ENCODE measurements around the gene IQCK.

DNA sequence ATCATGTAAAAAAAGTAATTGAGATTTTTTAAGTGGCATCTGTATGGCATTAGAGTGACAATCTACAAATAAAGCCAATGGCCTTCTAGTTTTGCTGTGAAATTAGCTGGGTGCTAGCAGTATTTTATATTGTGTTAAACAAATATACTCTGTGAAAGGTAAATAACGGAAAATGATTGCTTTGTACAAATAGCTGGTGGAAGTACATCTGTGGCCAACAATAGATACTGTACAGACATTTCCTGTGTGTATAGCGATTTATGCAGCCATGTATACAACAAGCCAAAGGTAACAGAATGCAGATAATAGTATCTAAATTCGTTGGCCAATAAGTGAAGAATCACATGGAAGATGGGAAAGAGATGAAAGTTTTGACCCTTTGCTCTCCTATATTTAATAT is 26.6 kb downstream of the IQCK start:
- TF ChIP-seq, protein P1, sequence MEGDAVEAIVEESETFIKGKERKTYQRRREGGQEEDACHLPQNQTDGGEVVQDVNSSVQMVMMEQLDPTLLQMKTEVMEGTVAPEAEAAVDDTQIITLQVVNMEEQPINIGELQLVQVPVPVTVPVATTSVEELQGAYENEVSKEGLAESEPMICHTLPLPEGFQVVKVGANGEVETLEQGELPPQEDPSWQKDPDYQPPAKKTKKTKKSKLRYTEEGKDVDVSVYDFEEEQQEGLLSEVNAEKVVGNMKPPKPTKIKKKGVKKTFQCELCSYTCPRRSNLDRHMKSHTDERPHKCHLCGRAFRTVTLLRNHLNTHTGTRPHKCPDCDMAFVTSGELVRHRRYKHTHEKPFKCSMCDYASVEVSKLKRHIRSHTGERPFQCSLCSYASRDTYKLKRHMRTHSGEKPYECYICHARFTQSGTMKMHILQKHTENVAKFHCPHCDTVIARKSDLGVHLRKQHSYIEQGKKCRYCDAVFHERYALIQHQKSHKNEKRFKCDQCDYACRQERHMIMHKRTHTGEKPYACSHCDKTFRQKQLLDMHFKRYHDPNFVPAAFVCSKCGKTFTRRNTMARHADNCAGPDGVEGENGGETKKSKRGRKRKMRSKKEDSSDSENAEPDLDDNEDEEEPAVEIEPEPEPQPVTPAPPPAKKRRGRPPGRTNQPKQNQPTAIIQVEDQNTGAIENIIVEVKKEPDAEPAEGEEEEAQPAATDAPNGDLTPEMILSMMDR (IDR thresholded peaks at IDR 0.05; ENCODE audit: poor library complexity), result no peak
- no peak for TF ChIP-seq EZH2 (IDR thresholded peaks at IDR 0.05; ENCODE audit: borderline replicate concordance)

Data from hepatocyte (in vitro differentiated cells).